HAP-1 (cell line): Measurements from ENCODE around the gene CLDN9.

ENCODE experiments used
- DNase-seq, 2 experiments: peaks; one replicate each; pipeline ENCODE4 v3.0.0-alpha.2; 2016 to 2020; ENCODE audit warnings: low spot score in 2 of 2
- H3K27me3 ChIP-seq: fragments of 250-450 bp; sonication (Bioruptor Pico); 2 replicates; pipeline ENCODE4 v1.5.1; 2020; ENCODE audit warnings: low read depth, mild to moderate bottlenecking, moderate library complexity
- H3K36me3 ChIP-seq: fragments of 250-450 bp; sonication (Bioruptor Pico); replicated peaks from 2 replicates; pipeline ENCODE4 v1.5.1; 2020; ENCODE audit warnings: mild to moderate bottlenecking
- H3K4me1 ChIP-seq: fragments of 250-450 bp; sonication (Bioruptor Pico); 2 replicates; pipeline ENCODE4 v1.5.1; 2020; ENCODE audit warnings: mild to moderate bottlenecking
- H3K4me3 ChIP-seq: fragments of 250-450 bp; sonication (Bioruptor Pico); 2 replicates; pipeline ENCODE4 v1.5.1; 2020; ENCODE audit warnings: mild to moderate bottlenecking, moderate library complexity
- H3K9me3 ChIP-seq: fragments of 250-450 bp; sonication (Bioruptor Pico); 2 replicates; pipeline ENCODE4 v1.5.1; 2020; ENCODE audit warnings: mild to moderate bottlenecking, moderate library complexity
- in situ Hi-C: fragments of 300-500 bp; cut with MboI; formaldehyde crosslinking; loops from 3 replicates; pipeline ENCODE4 v1.14.3; 2020; ENCODE audit warnings: low sequenced_read_pairs, inconsistent platforms, mixed read lengths

The CLDN9 gene

DNA sequence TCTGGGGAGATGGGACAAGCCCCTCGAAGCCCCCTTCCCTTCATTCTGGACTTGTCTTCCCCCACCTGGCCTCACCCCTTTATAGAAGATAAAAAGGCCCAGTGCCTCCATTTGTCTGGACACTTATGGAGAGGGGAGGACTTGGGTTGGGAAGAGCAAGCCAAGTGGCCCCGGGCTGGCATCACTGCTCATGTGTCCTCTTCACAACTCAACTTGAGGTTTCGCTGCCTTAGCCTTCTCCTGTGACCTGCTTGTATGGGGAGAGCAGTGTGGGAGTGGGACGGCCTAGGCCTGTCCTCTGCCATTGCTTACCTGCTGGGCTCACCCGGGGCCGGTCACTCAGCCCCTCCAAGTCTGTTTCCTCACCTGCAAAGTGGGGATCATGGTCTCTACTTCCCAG lies 42.2 kb upstream of the CLDN9 start:
- no peaks in the 10 kb centered on the region for H3K9me3 ChIP-seq
- peak overlapping the region; percentile 93 for H3K4me3 ChIP-seq
- no peaks in the 10 kb centered on the region for H3K27me3 ChIP-seq
- DNase-seq = peak in 1 of 2 experiments; percentile 32
- peaks cover 18% of the 10 kb centered on the region for H3K4me1 ChIP-seq
- in situ Hi-C loops = loop anchor here (5.0 kb wide), 1 partner anchor 52 kb away; the partner anchor contains the start of genes HCFC1R1, THOC6 and TNFRSF12A
- peaks cover 61% of the 10 kb centered on the region for H3K36me3 ChIP-seq

- H3K4me3 ChIP-seq = peak overlapping the region; percentile 93
- peak in 1 of 2 experiments; percentile 34 for DNase-seq
- in situ Hi-C loops = loop anchor here (5.0 kb wide), 1 partner anchor 51 kb away; the partner anchor contains the start of genes HCFC1R1, THOC6 and TNFRSF12A
- no peaks in the 10 kb centered on the region for H3K27me3 ChIP-seq
- H3K36me3 ChIP-seq = peaks cover 69% of the 10 kb centered on the region
- H3K9me3 ChIP-seq = no peaks in the 10 kb centered on the region
- peaks cover 18% of the 10 kb centered on the region for H3K4me1 ChIP-seq
Measured at GRCh38 chr16:2971134-2971984, 41.4 kb upstream of the CLDN9 start.

GRCh38 chr16:2971985-2972784 lies 40.5 kb upstream of the CLDN9 start:
- in situ Hi-C loops = loop anchor here (5.0 kb wide), 1 partner anchor 50 kb away; the partner anchor contains the start of genes HCFC1R1, THOC6 and TNFRSF12A
- H3K4me3 ChIP-seq = no peak overlapping the region
- peaks cover 18% of the 10 kb centered on the region for H3K4me1 ChIP-seq
- no peaks in the 10 kb centered on the region for H3K27me3 ChIP-seq
- peak in 1 of 2 experiments; percentile 45 for DNase-seq
- H3K36me3 ChIP-seq = peaks cover 77% of the 10 kb centered on the region
- H3K9me3 ChIP-seq = no peaks in the 10 kb centered on the region

- Histone ChIP-seq H3K9me3 (no peaks in the 10 kb centered on the region), H3K36me3 (peaks cover 86% of the 10 kb centered on the region), H3K27me3 (no peaks in the 10 kb centered on the region), H3K4me1 (peaks cover 17% of the 10 kb centered on the region), H3K4me3 (no peak overlapping the region)
- DNase-seq = peak in 1 of 2 experiments; percentile 44
- in situ Hi-C loops = loop anchor here (5.0 kb wide), 1 partner anchor 49 kb away; the partner anchor contains the start of genes HCFC1R1, THOC6 and TNFRSF12A
Measured at GRCh38 chr16:2973093-2973492, 39.6 kb upstream of the CLDN9 start.

DNA sequence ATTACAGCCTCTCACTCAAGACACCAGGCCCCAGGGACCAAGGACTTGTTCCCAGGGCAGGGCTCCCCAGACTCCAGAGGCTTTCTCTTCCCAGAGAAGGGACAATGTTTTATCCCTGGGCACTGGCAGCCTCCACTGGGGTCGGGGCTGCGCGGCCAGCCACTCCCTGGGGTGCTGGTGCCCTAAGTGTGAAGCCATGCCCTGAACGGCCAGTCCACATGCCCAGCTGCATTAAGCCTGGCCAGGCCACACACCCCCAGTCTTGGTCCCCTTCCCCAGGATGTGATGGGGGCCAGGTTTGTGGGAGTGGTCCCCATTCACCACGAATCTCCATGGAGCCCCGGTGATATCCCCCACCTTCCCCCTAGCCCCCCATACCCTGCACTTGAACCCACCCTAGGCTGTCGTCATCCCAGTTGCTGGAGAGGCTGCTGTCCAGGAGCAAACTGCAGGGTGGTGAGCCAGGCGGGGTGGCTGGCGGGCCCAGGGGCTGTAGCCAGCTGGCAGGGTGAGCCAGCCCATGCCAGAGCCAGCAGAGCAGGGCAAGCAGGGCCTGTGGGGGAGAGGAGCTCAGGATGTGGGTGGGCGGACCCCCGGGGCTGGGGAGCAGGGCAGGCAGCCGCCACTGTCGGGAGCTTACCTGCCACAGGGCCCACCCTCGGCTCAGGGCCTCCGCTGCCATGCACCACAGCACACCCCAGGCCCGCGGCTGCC lies 39.0 kb upstream of the CLDN9 start:
- DNase-seq = peak in 1 of 2 experiments; percentile 31
- Histone ChIP-seq H3K36me3 (peaks cover 93% of the 10 kb centered on the region), H3K27me3 (no peaks in the 10 kb centered on the region), H3K9me3 (no peaks in the 10 kb centered on the region), H3K4me3 (no peak overlapping the region), H3K4me1 (peaks cover 17% of the 10 kb centered on the region)
- in situ Hi-C loops = loop anchor here (5.0 kb wide), 1 partner anchor 49 kb away; the partner anchor contains the start of genes HCFC1R1, THOC6 and TNFRSF12A

DNA sequence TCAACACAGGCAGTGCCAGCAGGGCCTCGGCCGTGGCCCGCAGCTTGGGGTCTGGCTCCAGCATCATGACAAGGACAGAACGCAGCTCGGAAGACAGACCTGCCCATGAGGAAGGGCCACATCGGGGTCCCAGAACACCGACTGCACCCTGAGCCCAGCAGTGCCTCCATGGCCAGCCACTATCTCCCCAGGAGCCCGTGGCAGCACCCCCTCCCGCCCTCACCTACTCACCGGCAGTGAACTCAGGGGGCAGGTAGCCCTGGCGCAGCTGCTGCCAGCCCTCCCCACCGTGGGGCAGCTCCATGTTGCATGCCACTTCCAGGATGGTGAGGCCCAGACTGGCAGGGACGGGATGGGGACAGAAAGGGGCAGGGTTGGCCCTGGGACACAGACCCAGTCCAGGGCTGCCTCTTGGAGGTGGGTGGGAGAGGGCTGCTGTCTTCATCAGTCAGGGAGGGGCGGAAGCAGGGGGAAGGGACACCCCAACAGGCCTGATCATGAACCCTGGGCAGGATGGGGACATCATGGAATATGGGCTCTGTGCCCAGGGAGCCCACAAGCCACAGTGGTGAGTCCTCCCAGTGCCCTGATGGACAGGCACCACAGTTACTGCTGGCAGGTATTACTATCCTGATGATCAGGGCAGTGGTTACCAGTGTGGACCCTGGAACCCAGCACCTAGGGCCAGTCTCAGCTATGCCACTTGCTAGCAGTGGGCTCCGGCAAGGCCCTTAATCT lies 38.2 kb upstream of the CLDN9 start:
- Histone ChIP-seq H3K9me3 (no peaks in the 10 kb centered on the region), H3K27me3 (no peaks in the 10 kb centered on the region), H3K4me1 (peaks cover 22% of the 10 kb centered on the region), H3K36me3 (peaks cover 97% of the 10 kb centered on the region), H3K4me3 (no peak overlapping the region)
- in situ Hi-C loops = loop anchor here (5.0 kb wide), 1 partner anchor 48 kb away; the partner anchor contains the start of genes HCFC1R1, THOC6 and TNFRSF12A
- no peak for DNase-seq

DNA sequence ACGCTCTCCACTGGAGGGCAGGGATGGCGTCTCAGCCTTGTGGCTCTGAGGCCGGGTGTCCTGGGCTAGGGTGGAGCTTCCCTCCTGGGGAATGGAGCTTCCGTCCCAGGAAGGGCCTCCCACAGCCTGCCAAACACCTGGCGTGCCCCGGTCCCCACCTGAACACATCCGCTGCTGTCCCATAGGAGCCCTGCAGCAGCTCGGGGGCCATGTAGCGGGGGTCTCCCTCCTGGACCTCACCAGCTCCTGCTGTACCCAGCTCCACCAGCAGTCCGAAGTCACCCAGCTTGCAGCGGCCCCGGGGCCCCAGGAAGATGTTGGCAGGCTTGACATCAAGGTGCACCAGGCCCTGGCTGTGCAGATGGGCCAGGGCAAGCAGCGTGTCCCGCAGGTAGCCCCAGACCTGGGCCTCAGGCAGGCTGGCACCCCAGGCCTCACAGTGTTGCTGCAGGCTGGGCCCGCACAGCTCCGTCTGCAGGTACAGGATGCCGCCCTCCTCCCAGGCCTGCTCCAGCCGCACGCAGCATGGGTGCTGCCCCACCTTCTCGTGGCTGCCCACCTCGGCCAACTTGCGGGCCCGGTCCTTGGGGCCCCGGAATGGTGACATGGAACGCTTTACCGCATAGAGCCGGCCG lies 37.4 kb upstream of the CLDN9 start:
- Histone ChIP-seq H3K4me1 (peaks cover 23% of the 10 kb centered on the region), H3K4me3 (no peak overlapping the region), H3K9me3 (no peaks in the 10 kb centered on the region), H3K36me3 (peaks cover 92% of the 10 kb centered on the region), H3K27me3 (no peaks in the 10 kb centered on the region)
- in situ Hi-C loops = no loop called here
- DNase-seq = no peak

- no peak for DNase-seq
- in situ Hi-C loops = no loop called here
- peaks cover 24% of the 10 kb centered on the region for H3K4me1 ChIP-seq
Measured at GRCh38 chr16:2976201-2976600, 36.5 kb upstream of the CLDN9 start.

GRCh38 chr16:2976673-2977072 lies 36.0 kb upstream of the CLDN9 start:
- in situ Hi-C loops = no loop called here
- H3K4me3 ChIP-seq = no peak overlapping the region
- peaks cover 78% of the 10 kb centered on the region for H3K36me3 ChIP-seq
- H3K9me3 ChIP-seq = no peaks in the 10 kb centered on the region
- peaks cover 28% of the 10 kb centered on the region for H3K4me1 ChIP-seq
- no peaks in the 10 kb centered on the region for H3K27me3 ChIP-seq
- no peak for DNase-seq

More at GRCh38 chr16:2976201-2976600, 36.5 kb upstream of the CLDN9 start:
- no peaks in the 10 kb centered on the region for H3K27me3 ChIP-seq
- H3K4me3 ChIP-seq = no peak overlapping the region
- peaks cover 82% of the 10 kb centered on the region for H3K36me3 ChIP-seq
- H3K9me3 ChIP-seq = no peaks in the 10 kb centered on the region

GRCh38 chr16:2977440-2977839 lies 35.3 kb upstream of the CLDN9 start:
- Histone ChIP-seq H3K4me3 (no peak overlapping the region), H3K9me3 (no peaks in the 10 kb centered on the region), H3K4me1 (peaks cover 30% of the 10 kb centered on the region), H3K27me3 (no peaks in the 10 kb centered on the region), H3K36me3 (peaks cover 70% of the 10 kb centered on the region)
- in situ Hi-C loops = no loop called here
- DNase-seq = no peak

- DNase-seq = peak in 1 of 2 experiments; percentile 76
- Histone ChIP-seq H3K27me3 (no peaks in the 10 kb centered on the region), H3K9me3 (no peaks in the 10 kb centered on the region), H3K36me3 (peaks cover 47% of the 10 kb centered on the region), H3K4me3 (peak overlapping the region; percentile 78), H3K4me1 (peaks cover 37% of the 10 kb centered on the region)
- in situ Hi-C loops = no loop called here
Measured at GRCh38 chr16:2979669-2980226, 33.0 kb upstream of the CLDN9 start.
